HG02973 (cell line): Measurements from ENCODE around the gene IL11.

ENCODE experiments used
- ATAC-seq: cut with Tn5 transposase; IDR thresholded peaks from one replicate; pipeline ENCODE4 v1.9.1; 2021; ENCODE audit warnings: moderate library complexity; ENCODE audit not compliant: unreplicated experiment

The IL11 gene

GRCh38 chr19:55391702-55392615 lies 21.7 kb upstream of the IL11 start:
- ATAC-seq: no peak

GRCh38 chr19:55391191-55391670 lies 21.0 kb upstream of the IL11 start:
- no peak for ATAC-seq

GRCh38 chr19:55390461-55390880 lies 20.2 kb upstream of the IL11 start:
- no peak for ATAC-seq

- no peak for ATAC-seq
Observed at GRCh38 chr19:55389386-55390317, 19.4 kb upstream of the IL11 start.

DNA sequence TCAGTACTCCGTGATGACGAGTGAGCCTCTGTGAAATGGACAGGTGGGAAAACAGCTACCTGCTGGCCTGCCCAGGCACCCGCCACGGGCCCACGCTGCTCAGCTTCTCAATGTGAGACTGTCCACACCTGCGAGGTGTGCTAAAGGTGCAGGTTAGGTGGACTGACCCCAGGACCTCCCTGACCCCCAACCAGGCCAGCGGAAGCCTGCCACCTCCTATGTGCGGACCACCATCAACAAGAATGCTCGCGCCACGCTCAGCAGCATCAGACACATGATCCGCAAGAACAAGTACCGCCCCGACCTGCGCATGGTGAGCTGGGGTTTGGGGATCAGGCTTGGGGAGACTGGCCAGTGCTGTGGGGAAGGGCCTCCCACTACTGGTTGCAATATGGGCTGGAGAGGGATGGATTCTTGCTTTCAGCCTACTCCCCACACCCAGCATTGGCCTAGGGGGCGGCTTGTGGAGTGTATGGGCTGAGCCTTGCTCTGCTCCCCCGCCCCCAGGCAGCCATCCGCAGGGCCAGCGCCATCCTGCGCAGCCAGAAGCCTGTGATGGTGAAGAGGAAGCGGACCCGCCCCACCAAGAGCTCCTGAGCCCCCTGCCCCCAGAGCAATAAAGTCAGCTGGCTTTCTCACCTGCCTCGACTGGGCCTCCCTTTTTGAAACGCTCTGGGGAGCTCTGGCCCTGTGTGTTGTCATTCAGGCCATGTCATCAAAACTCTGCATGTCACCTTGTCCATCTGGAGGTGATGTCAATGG lies 17.7 kb upstream of the IL11 start:
- ATAC-seq: no peak

GRCh38 chr19:55386493-55386971 lies 16.3 kb upstream of the IL11 start:
- ATAC-seq: no peak

GRCh38 chr19:55385724-55386492 lies 15.6 kb upstream of the IL11 start, which contains the start of gene RPL28:
TSS of gene RPL28 (plus strand) at chr19:55385932. CDS start at chr19:55386358, 426 bp downstream.
- ATAC-seq: peak; percentile 61

- peak; percentile 46 for ATAC-seq
Observed at GRCh38 chr19:55384920-55385723, 14.9 kb upstream of the IL11 start.

DNA sequence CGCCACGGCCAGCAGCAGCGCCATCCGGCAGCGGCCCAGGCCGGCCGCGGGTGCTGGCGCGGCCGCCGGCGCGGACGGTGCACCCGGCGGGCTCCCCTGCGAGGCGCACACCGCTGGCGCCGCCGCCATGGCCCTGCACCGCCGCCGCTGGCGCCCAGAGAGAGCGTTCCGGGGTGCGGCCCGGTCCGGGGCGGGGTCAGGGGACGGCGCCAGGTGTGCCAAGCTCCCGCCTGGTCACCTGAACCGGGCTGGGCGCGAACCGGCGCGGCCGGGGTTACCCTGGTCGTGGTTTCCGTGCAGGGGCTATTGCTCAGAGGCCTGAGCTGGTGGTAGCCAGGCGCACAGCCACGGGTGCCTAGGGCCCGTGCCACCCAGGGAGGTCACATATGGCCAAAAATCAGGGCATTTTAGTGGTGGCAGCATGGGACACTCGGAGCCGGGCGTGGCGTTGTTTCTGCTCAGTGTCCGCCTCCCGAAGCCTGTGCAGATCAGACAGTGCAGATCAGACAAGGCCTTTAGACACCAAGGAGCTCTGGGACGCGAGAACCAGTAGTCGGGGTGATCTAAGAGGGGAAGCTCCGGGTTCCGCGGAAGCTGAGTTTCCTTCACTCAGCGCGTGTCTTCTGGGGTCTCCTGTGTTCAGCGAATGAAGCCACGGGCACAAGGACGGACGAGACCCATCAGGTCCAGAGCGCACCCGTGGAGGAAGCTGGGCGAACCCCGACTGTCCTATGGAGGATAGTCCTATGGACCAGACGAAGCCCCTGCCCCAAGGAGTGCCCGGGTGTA lies 14.1 kb upstream of the IL11 start, which contains the start of gene TMEM238:
TMEM238 (minus strand) TSS at position 162 of the 789 bp plus-strand sequence; CDS start at position 129, 33 bp downstream.
- no peak for ATAC-seq

GRCh38 chr19:55383279-55384130 lies 13.2 kb upstream of the IL11 start:
- ATAC-seq: no peak

- ATAC-seq: no peak
Observed at GRCh38 chr19:55382522-55383054, 12.3 kb upstream of the IL11 start.

DNA sequence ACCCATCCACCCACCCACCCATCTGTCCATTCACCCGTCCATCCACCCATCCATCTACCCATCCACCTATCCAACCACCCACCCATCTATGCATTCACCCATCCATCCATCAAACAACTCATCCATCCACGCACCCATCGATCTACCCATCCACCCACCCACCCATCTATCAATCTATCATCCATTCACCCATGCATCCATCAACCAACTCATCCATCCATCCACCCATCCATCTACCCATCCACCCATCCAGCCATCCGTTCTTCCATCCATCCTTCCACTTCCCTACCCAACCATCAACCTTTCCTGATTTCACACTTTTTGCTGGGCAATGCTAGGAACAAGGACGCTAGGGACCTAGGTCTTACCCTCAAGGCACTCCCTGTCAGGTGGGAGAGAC lies 11.8 kb upstream of the IL11 start:
- no peak for ATAC-seq

GRCh38 chr19:55379174-55379573 lies 8.9 kb upstream of the IL11 start:
- no peak for ATAC-seq

DNA sequence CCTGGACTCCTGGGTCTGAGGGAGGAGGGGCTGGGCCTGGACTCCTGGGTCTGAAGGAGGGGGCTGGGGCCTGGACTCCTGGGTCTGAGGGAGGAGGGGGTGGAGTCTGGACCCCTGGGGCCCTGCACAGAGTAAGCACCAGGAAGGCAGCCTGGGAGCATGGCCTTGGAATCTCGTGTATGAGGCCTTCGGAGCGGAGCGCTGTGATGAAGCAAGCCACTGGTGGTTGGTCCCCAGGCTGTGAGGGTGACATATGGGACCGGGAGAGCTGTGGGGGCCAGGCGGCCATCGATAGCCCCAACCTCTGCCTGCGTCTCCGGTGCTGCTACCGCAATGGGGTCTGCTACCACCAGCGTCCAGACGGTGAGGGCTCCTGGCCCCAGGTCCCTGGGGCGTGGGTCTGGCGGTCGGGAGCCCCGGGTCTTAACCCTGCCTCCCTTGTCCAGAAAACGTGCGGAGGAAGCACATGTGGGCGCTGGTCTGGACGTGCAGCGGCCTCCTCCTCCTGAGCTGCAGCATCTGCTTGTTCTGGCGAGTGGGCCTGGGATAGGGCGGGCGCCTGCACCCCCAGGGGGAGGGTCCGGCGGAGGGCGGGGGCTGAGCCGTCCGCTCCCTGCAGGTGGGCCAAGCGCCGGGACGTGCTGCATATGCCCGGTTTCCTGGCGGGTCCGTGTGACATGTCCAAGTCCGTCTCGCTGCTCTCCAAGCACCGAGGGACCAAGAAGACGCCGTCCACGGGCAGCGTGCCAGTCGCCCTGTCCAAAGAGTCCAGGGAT lies 7.3 kb upstream of the IL11 start:
- ATAC-seq: no peak

GRCh38 chr19:55376241-55376933 lies 6.1 kb upstream of the IL11 start, which contains the start of gene TMEM190:
TSS of gene TMEM190 (plus strand) at chr19:55376826. CDS start at chr19:55376854, 28 bp downstream.
- no peak for ATAC-seq
